PFSK-1 (cell line): ENCODE results near the gene USP44.

Experiments
- FOXP2 ChIP-seq: optimal IDR thresholded peaks from 2 replicates; pipeline ENCODE3; 2011; ENCODE audit warnings: borderline replicate concordance, control low read depth, inconsistent platforms; ENCODE audit not compliant: insufficient read depth; ENCODE audit errors: extremely low read length, extremely low read depth
- POLR2AphosphoS5 ChIP-seq: IDR thresholded peaks from 2 replicates; pipeline ENCODE4 v1.6.1; 2012; ENCODE audit warnings: low read depth, mild to moderate bottlenecking, control low read depth, low read length, moderate library complexity
- SIN3A ChIP-seq: IDR thresholded peaks from 2 replicates; pipeline ENCODE4 v1.6.1; 2012; ENCODE audit warnings: mild to moderate bottlenecking, low read length, moderate library complexity, borderline replicate concordance; ENCODE audit not compliant: insufficient read depth
- TAF1 ChIP-seq: IDR thresholded peaks from 2 replicates; pipeline ENCODE4 v1.6.1; 2012; ENCODE audit warnings: low read length, control low read depth, borderline replicate concordance; ENCODE audit not compliant: insufficient read depth
- TF ChIP-seq, protein P1 (sequence below), 2 experiments: IDR thresholded peaks; 2 replicates each; pipeline versions ENCODE4 v1.6.1 to v1.8.0; 2011 to 2012; ENCODE audit warnings: low read depth in 2 of 2, low read length in 2 of 2, control low read depth in 1 of 2, inconsistent platforms in 1 of 2, mild to moderate bottlenecking in 1 of 2, moderate library complexity in 1 of 2; ENCODE audit not compliant: insufficient read depth in 1 of 2

DNA sequence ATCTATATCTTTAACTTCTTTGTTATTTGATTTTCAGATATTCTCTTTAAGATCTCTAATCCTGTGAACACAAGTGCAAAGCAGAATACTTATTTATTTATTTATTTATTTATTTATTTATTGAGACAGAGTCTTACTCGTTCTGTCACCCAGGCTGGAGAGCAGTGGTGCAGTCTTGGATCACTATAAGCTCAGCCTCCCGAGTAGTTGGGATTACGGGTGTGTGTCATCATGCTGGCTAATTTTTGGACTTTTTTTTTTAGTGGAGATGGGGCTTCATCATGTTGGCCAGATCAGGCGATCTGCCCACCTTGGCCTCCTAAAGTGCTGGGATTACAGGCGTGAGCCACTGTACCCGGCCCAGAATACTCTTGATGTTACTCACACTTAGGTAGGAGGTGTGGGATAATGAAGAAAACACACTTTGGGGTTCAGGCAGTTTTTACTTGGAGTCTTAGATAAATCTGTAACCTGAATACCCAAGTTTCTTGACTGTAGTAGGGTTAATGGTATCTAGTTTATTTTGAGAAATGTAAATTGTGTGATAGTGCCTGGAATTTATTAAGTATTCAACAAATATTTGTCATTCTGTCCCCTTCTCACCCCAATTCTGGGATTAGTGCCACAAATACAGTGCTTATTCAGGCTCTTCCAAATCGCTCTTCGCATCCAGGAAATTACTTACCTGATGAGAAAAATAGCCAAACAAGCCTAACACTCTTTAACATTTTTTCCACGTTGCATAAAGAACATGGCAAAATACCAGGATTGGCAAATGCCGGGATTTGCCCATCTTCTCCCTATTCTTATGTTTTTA lies 44.4 kb downstream of the USP44 start:
- TF ChIP-seq, protein P1, sequence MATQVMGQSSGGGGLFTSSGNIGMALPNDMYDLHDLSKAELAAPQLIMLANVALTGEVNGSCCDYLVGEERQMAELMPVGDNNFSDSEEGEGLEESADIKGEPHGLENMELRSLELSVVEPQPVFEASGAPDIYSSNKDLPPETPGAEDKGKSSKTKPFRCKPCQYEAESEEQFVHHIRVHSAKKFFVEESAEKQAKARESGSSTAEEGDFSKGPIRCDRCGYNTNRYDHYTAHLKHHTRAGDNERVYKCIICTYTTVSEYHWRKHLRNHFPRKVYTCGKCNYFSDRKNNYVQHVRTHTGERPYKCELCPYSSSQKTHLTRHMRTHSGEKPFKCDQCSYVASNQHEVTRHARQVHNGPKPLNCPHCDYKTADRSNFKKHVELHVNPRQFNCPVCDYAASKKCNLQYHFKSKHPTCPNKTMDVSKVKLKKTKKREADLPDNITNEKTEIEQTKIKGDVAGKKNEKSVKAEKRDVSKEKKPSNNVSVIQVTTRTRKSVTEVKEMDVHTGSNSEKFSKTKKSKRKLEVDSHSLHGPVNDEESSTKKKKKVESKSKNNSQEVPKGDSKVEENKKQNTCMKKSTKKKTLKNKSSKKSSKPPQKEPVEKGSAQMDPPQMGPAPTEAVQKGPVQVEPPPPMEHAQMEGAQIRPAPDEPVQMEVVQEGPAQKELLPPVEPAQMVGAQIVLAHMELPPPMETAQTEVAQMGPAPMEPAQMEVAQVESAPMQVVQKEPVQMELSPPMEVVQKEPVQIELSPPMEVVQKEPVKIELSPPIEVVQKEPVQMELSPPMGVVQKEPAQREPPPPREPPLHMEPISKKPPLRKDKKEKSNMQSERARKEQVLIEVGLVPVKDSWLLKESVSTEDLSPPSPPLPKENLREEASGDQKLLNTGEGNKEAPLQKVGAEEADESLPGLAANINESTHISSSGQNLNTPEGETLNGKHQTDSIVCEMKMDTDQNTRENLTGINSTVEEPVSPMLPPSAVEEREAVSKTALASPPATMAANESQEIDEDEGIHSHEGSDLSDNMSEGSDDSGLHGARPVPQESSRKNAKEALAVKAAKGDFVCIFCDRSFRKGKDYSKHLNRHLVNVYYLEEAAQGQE (IDR thresholded peaks at IDR 0.05; ENCODE audit: insufficient read depth in 1 of 2, low read depth in 2 of 2, low read length in 2 of 2): no peak
- no peak for TF ChIP-seq POLR2AphosphoS5
- TF ChIP-seq SIN3A: no peak
- TF ChIP-seq TAF1: no peak
- TF ChIP-seq FOXP2: no peak
